ENCODE data around the gene ELOVL7. TPM values are rescaled to one million over a fixed set of nuclear protein-coding genes. Genes with fewer than 3 reads are reported as not detected.
"Not testable (repeated sequence)": the region's sequence is repeated elsewhere in the genome, so short reads cannot be mapped to it uniquely, and the experiment has no call there.

Gene ELOVL7
- polyA plus RNA-seq, 1 experiment, result 0.11 TPM

- Histone ChIP-seq H3K27me3 (ENCODE audit: control insufficient read depth, insufficient read depth, low read length) (no peaks in the 10 kb centered on the region), H3K9me3 (ENCODE audit: control insufficient read depth, insufficient read depth, low read length) (no peaks in the 10 kb centered on the region), H3K4me3 (ENCODE audit: low read depth, low read length) (no peak overlapping the region), H3K27ac (ENCODE audit: low read depth, low read length) (no peak overlapping the region)
- DNase-seq (ENCODE audit: low read depth, low spot score), result no peak
- TF ChIP-seq, protein P1, sequence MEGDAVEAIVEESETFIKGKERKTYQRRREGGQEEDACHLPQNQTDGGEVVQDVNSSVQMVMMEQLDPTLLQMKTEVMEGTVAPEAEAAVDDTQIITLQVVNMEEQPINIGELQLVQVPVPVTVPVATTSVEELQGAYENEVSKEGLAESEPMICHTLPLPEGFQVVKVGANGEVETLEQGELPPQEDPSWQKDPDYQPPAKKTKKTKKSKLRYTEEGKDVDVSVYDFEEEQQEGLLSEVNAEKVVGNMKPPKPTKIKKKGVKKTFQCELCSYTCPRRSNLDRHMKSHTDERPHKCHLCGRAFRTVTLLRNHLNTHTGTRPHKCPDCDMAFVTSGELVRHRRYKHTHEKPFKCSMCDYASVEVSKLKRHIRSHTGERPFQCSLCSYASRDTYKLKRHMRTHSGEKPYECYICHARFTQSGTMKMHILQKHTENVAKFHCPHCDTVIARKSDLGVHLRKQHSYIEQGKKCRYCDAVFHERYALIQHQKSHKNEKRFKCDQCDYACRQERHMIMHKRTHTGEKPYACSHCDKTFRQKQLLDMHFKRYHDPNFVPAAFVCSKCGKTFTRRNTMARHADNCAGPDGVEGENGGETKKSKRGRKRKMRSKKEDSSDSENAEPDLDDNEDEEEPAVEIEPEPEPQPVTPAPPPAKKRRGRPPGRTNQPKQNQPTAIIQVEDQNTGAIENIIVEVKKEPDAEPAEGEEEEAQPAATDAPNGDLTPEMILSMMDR (IDR thresholded peaks at IDR 0.05; ENCODE audit: low read depth, low read length), result no peak
- ChIA-PET POLR2A (no interaction called here), CTCF (no interaction called here)
Measured at GRCh38 chr5:60826653-60827052, 17.4 kb downstream of the ELOVL7 start.

DNA sequence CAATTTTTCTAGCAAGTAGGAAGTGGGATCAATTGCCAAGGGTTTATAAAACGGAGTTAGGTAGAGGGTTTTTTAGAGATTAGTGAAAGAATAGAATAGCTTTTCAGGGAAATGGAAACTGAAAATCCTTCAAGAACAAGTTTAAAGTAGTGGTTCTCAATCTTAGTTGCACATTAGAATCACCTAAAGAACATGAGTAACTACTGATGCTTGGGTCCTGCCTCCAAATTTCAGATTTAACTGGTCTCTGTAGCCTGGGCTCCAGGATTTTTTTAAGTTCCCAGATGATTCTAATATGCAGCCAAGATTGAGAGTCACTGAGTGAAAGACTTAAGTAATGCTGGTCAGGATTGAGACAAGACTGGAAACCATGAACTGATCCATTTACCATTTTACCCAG is 20.5 kb downstream of the ELOVL7 start:
- TF ChIP-seq, protein P1 (IDR thresholded peaks at IDR 0.05; ENCODE audit: low read depth, low read length), result no peak
- H3K27ac ChIP-seq (ENCODE audit: low read depth, low read length), result no peak overlapping the region
- ChIA-PET CTCF (no interaction called here), POLR2A (no interaction called here)
- H3K9me3 ChIP-seq (ENCODE audit: control insufficient read depth, insufficient read depth, low read length), result no peaks in the 10 kb centered on the region
- DNase-seq (ENCODE audit: low read depth, low spot score), result no peak
- H3K4me3 ChIP-seq (ENCODE audit: low read depth, low read length), result no peak overlapping the region
- no peaks in the 10 kb centered on the region for H3K27me3 ChIP-seq (ENCODE audit: control insufficient read depth, insufficient read depth, low read length)

DNA sequence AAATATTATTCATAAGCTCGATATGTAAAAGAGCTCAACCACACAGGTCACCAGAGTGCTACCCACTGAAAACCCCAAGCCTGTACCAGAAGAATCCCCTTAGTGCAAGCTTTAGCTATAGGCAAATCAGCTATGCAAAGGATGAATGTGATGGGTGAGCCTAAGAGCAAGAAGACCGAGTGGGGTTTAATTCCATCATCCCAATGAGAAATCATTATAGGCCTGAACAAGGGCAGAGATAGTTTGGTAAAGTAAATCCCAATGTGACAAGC is 21.8 kb downstream of the ELOVL7 start:
- Histone ChIP-seq H3K27me3 (ENCODE audit: control insufficient read depth, insufficient read depth, low read length) (no peaks in the 10 kb centered on the region), H3K9me3 (ENCODE audit: control insufficient read depth, insufficient read depth, low read length) (no peaks in the 10 kb centered on the region), H3K27ac (ENCODE audit: low read depth, low read length) (no peak overlapping the region), H3K4me3 (ENCODE audit: low read depth, low read length) (no peak overlapping the region)
- TF ChIP-seq, protein P1 (IDR thresholded peaks at IDR 0.05; ENCODE audit: low read depth, low read length), result no peak
- POLR2A ChIA-PET, result no interaction called here
- CTCF ChIA-PET, result no interaction called here
- no peak for DNase-seq (ENCODE audit: low read depth, low spot score)

DNA sequence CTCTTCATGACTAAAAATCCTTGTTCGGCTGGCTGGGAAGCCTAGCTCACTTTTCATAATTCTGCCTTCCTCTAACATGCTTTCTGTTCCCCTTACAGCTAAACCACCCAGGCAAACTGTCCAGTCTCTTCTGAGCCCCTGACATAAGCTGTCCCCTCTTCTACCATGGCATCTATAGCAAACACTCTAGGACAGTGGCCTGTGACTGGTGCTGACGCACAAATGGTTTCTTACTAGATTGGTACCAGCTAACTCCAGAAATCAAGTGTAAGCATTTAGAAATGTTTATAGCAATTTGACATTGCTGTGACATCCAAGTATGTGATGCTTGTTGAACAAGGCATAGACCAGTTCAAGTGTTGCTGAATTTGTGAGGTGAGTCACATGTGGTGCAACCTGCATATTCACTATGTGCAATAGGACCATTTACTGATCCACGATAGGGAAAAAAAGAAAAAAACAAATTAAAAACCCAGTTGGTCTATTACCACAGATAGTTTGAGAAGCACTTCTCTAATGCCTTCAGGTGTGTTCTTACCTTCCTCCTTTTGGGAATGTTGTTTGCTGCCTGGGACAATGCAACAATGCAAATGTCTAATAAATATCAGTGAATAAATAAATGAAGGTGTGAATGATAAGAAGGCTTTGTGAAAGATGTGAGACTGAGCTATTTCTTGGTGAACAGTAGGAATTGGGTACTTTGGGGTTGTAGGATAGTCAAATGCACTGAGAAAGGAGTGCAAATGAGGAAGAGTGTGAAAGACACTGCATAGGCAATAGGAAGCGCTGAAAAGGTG is 22.4 kb downstream of the ELOVL7 start:
- ChIA-PET CTCF (no interaction called here), POLR2A (no interaction called here)
- no peak overlapping the region for H3K4me3 ChIP-seq (ENCODE audit: low read depth, low read length)
- no peak for DNase-seq (ENCODE audit: low read depth, low spot score)
- no peak overlapping the region for H3K27ac ChIP-seq (ENCODE audit: low read depth, low read length)
- H3K9me3 ChIP-seq (ENCODE audit: control insufficient read depth, insufficient read depth, low read length), result no peaks in the 10 kb centered on the region
- TF ChIP-seq, protein P1 (IDR thresholded peaks at IDR 0.05; ENCODE audit: low read depth, low read length), result no peak
- no peaks in the 10 kb centered on the region for H3K27me3 ChIP-seq (ENCODE audit: control insufficient read depth, insufficient read depth, low read length)

GRCh38 chr5:60820593-60821487 is 23.2 kb downstream of the ELOVL7 start:
- TF ChIP-seq, protein P1 (IDR thresholded peaks at IDR 0.05; ENCODE audit: low read depth, low read length), result no peak
- CTCF ChIA-PET, result no interaction called here
- no peak overlapping the region for H3K27ac ChIP-seq (ENCODE audit: low read depth, low read length)
- no peak overlapping the region for H3K4me3 ChIP-seq (ENCODE audit: low read depth, low read length)
- no peaks in the 10 kb centered on the region for H3K27me3 ChIP-seq (ENCODE audit: control insufficient read depth, insufficient read depth, low read length)
- POLR2A ChIA-PET, result no interaction called here
- no peaks in the 10 kb centered on the region for H3K9me3 ChIP-seq (ENCODE audit: control insufficient read depth, insufficient read depth, low read length)
- DNase-seq (ENCODE audit: low read depth, low spot score), result no peak

- CTCF ChIA-PET; H3K4me3 ChIP-seq (ENCODE audit: low read depth, low read length); POLR2A ChIA-PET; H3K9me3 ChIP-seq (ENCODE audit: control insufficient read depth, insufficient read depth, low read length); DNase-seq (ENCODE audit: low read depth, low spot score); H3K27me3 ChIP-seq (ENCODE audit: control insufficient read depth, insufficient read depth, low read length); H3K27ac ChIP-seq (ENCODE audit: low read depth, low read length): not testable (repeated sequence)
Measured at GRCh38 chr5:60816138-60816537, 27.9 kb downstream of the ELOVL7 start.

Measured in AG04450 (cell line).